Natural killer cell (primary cell): ENCODE results near the gene SEMA3C. TPM values are rescaled to one million over a fixed set of nuclear protein-coding genes. Genes with fewer than 3 reads are reported as not detected.

Experiments used
- ATAC-seq, 3 donors: fragments of 150-1000 bp in 2 of 3; fragments of 200-7000 bp in 1 of 3; cut with Tn5 transposase; 1 replicate in 1 of 3; 2 replicates in 2 of 3; pipeline ENCODE4 v1.10.0; 2021; ENCODE audit warnings: mild to moderate bottlenecking in 2 of 3, moderate library complexity in 2 of 3
- DNase-seq, 2 donors: peaks; one replicate each; pipeline versions ENCODE4 v3.0.0 to v3.0.0-alpha.2; 2013 to 2021; ENCODE audit warnings: mixed read lengths in 1 of 2
- H3K27ac ChIP-seq: one replicate; pipeline ENCODE4 v1.5.1; 2013; ENCODE audit warnings: mild to moderate bottlenecking, low read length
- H3K27me3 ChIP-seq: one replicate; pipeline ENCODE4 v1.6.1; 2013; ENCODE audit warnings: low read length; ENCODE audit not compliant: control insufficient read depth, insufficient read depth
- H3K36me3 ChIP-seq: one replicate; pipeline ENCODE4 v1.6.1; 2013; ENCODE audit warnings: low read length; ENCODE audit not compliant: control insufficient read depth, insufficient read depth
- H3K4me1 ChIP-seq: one replicate; pipeline ENCODE4 v1.6.1; 2013; ENCODE audit warnings: low read length; ENCODE audit not compliant: control insufficient read depth, insufficient read depth
- H3K4me3 ChIP-seq: one replicate; pipeline ENCODE4 v1.5.1; 2013; ENCODE audit warnings: low read length
- H3K9me3 ChIP-seq: one replicate; pipeline ENCODE4 v1.6.1; 2013; ENCODE audit warnings: low read length; ENCODE audit not compliant: control insufficient read depth, insufficient read depth
- H3K27ac Mint-ChIP-seq, 2 donors: one replicate each; pipeline ENCODE4 v1.8.0; 2022; ENCODE audit warnings: mild to moderate bottlenecking in 2 of 2, mixed read lengths in 2 of 2, moderate library complexity in 1 of 2
- H3K27me3 Mint-ChIP-seq, 2 donors: one replicate each; pipeline ENCODE4 v1.8.0; 2022; ENCODE audit warnings: low read depth in 2 of 2, mixed read lengths in 2 of 2
- H3K36me3 Mint-ChIP-seq: one replicate; pipeline ENCODE4 v1.8.0; 2022; ENCODE audit warnings: mixed read lengths
- H3K4me1 Mint-ChIP-seq, 2 donors: one replicate each; pipeline ENCODE4 v1.8.0; 2022; ENCODE audit warnings: mixed read lengths in 2 of 2
- H3K4me3 Mint-ChIP-seq: one replicate; pipeline ENCODE4 v1.8.0; 2022; ENCODE audit warnings: mild to moderate bottlenecking, moderate library complexity, mixed read lengths
- H3K9me3 Mint-ChIP-seq, 2 donors: one replicate each; pipeline ENCODE4 v1.8.0; 2022; ENCODE audit warnings: mixed read lengths in 2 of 2
- CTCF ChIP-seq: fragments of 200-600 bp; IDR thresholded peaks from one replicate; pipeline ENCODE4 v1.8.0; 2022; ENCODE audit warnings: antibody characterized with exemption
- WGBS: methylation state at CpG from one replicate; pipeline ENCODE4 v1.1.7; 2013; ENCODE audit warnings: missing lambda C conversion rate; ENCODE audit not compliant: insufficient coverage; 5-methylcytosine and 5-hydroxymethylcytosine counted together
- intact Hi-C: fragments of 100-400 bp; cut with micrococcal nuclease; formaldehyde crosslinking; loops from one replicate; pipeline ENCODE4 v1.14.2; 2022
- total RNA-seq, 4 donors: library from RNA; stranded (reverse); fragments of 120-200 nt in 1 of 4; gene quantifications; one replicate each; pipeline versions ENCODE4 v1.2.3 to v1.2.4, GENCODE V29; 2013 to 2022

Gene SEMA3C
- total RNA-seq, 3 donors from 2014 or later (not counting 1 experiment from before 2014, with no cell fraction given) = 0.41 to 12.2 (median 0.94) TPM

GRCh38 chr7:80842022-80842790 is 76.6 kb downstream of the SEMA3C start:
- ATAC-seq (no peak), DNase-seq (no peak)
- 92% methylated on average over 4 of the region's 4 CpGs for WGBS
- H3K27ac ChIP-seq = no peak overlapping the region
- Mint-ChIP-seq H3K27me3 (no peaks in the 10 kb centered on the region), H3K4me3 (no peak overlapping the region), H3K27ac (no peak overlapping the region), H3K9me3 (peaks cover 2 to 15% of the 10 kb centered on the region in 2 donors), H3K36me3 (no peaks in the 10 kb centered on the region), H3K4me1 (peaks cover 5 to 18% of the 10 kb centered on the region in 2 donors)
- no peaks in the 10 kb centered on the region for H3K4me1 ChIP-seq
- H3K9me3 ChIP-seq = no peaks in the 10 kb centered on the region
- H3K4me3 ChIP-seq = no peak overlapping the region
- no peak for TF ChIP-seq CTCF
- intact Hi-C loops = no loop called here
- no peaks in the 10 kb centered on the region for H3K36me3 ChIP-seq
- no peaks in the 10 kb centered on the region for H3K27me3 ChIP-seq

- no peak overlapping the region for H3K27ac Mint-ChIP-seq
- H3K27ac ChIP-seq = no peak overlapping the region
- no peak for TF ChIP-seq CTCF
Measured at GRCh38 chr7:80841423-80841955, 77.4 kb downstream of the SEMA3C start.

DNA sequence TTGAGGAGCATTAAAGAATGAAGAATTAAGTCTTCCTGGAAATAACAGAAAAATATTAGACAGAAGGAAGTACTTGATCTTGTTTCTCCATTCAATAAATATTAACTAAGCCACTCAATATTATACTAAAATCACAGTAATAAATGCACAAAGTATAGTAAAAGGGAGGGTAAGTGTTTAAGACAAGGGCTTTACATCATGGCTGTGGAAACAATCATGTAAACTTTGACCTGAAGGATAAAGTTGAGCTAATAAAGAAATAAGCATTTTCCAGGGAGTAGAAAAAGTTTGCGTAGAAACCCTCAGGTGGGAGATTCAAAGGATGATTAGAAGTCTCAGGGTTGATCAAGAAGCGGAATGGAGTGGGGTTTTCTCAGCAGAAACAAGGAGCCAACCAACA is 78.2 kb downstream of the SEMA3C start:
- Mint-ChIP-seq H3K9me3 (peaks cover 2 to 7% of the 10 kb centered on the region in 2 donors), H3K36me3 (no peaks in the 10 kb centered on the region), H3K27me3 (no peaks in the 10 kb centered on the region), H3K4me3 (no peak overlapping the region), H3K27ac (no peak overlapping the region), H3K4me1 (peaks cover 4 to 16% of the 10 kb centered on the region in 2 donors)
- no peak for TF ChIP-seq CTCF
- Histone ChIP-seq H3K27me3 (no peaks in the 10 kb centered on the region), H3K4me1 (no peaks in the 10 kb centered on the region), H3K36me3 (no peaks in the 10 kb centered on the region), H3K27ac (no peak overlapping the region), H3K9me3 (no peaks in the 10 kb centered on the region), H3K4me3 (no peak overlapping the region)
- WGBS = 94% methylated on average over 2 of the region's 2 CpGs
- intact Hi-C loops = no loop called here
- ATAC-seq (no peak), DNase-seq (no peak)

More at GRCh38 chr7:80841423-80841955, 77.4 kb downstream of the SEMA3C start:
- no peaks in the 10 kb centered on the region for H3K27me3 ChIP-seq
- no peak overlapping the region for H3K4me3 ChIP-seq
- DNase-seq (no peak), ATAC-seq (no peak)
- no peaks in the 10 kb centered on the region for H3K36me3 ChIP-seq
- Mint-ChIP-seq H3K27me3 (no peaks in the 10 kb centered on the region), H3K4me1 (peaks cover 5 to 18% of the 10 kb centered on the region in 2 donors), H3K36me3 (no peaks in the 10 kb centered on the region), H3K9me3 (peaks cover 2 to 12% of the 10 kb centered on the region in 2 donors), H3K4me3 (no peak overlapping the region)
- no peaks in the 10 kb centered on the region for H3K4me1 ChIP-seq
- intact Hi-C loops = no loop called here
- no peaks in the 10 kb centered on the region for H3K9me3 ChIP-seq
